HepG2 (cell line): ENCODE measurements around the gene PVALB. TPM values are rescaled to one million over a fixed set of nuclear protein-coding genes. Genes with fewer than 3 reads are reported as not detected.

ENCODE experiments used
- ATAC-seq: fragments of 200-7000 bp; cut with Tn5 transposase; 3 replicates; pipeline ENCODE4 v1.9.1; 2020; ENCODE audit warnings: mild to moderate bottlenecking, moderate library complexity
- BruUV-seq: library from RNA; stranded (reverse); fragments of 400-500 nt; replicated peaks from 2 replicates; lab custom pipeline; 2021; lab: Mats Ljungman, UMichigan
- CTCF ChIA-PET: fragments of 300-600 bp; formaldehyde crosslinking; extraction: SDS; loops from one replicate; lab custom pipeline; 2021; ENCODE audit warnings: low total read pairs, inconsistent platforms, low intra/inter-chr PET ratio; lab: Yijun Ruan, JAX
- POLR2A ChIA-PET: fragments of 350-600 bp; sonication (Branson Sonifier 250); formaldehyde crosslinking; loops from one replicate; lab custom pipeline; 2020; ENCODE audit warnings: antibody characterized with exemption, inconsistent platforms; lab: Yijun Ruan, JAX
- DNase-seq: peaks from one replicate; pipeline ENCODE4 v3.0.0-alpha.2; 2015; ENCODE audit warnings: low spot score
- FAIRE-seq: peaks from 3 replicates; lab custom pipeline; 2011; peaks lifted over from hg19 to GRCh38; lab: Jason Lieb, UNC
- H2AFZ ChIP-seq: one replicate; pipeline ENCODE4 v1.6.1; 2011; ENCODE audit warnings: low read length, inconsistent platforms
- H3K27ac ChIP-seq: fragments of 300-600 bp; 3 replicates; pipeline ENCODE4 v1.8.0; 2011; ENCODE audit warnings: mixed run types, mild to moderate bottlenecking, mixed read lengths, low read length, inconsistent platforms; ENCODE audit not compliant: insufficient read depth; ENCODE audit errors: extremely low read length
- H3K27me3 ChIP-seq, 2 experiments: fragments of 200-600 bp in 1 of 2; 2 replicates in 1 of 2; 3 replicates in 1 of 2; pipeline versions ENCODE4 v1.6.0 to v1.8.0; 2011; ENCODE audit warnings: low read length in 2 of 2, mild to moderate bottlenecking in 2 of 2, moderate library complexity in 2 of 2, inconsistent platforms in 1 of 2; ENCODE audit not compliant: insufficient read depth in 2 of 2, control insufficient read depth in 1 of 2
- H3K36me3 ChIP-seq, 2 experiments: fragments of 200-600 bp in 1 of 2; replicated peaks in 1 of 2; 2 replicates in 1 of 2; 3 replicates in 1 of 2; pipeline versions ENCODE4 v1.5.1 to v1.8.0; 2011; ENCODE audit warnings: low read length in 2 of 2, inconsistent platforms in 1 of 2; ENCODE audit not compliant: insufficient read depth in 2 of 2, control insufficient read depth in 1 of 2
- H3K4me1 ChIP-seq: 2 replicates; pipeline ENCODE4 v1.5.1; 2012; ENCODE audit warnings: low read length, inconsistent platforms; ENCODE audit not compliant: insufficient read depth
- H3K4me2 ChIP-seq: 2 replicates; pipeline ENCODE4 v1.6.0; 2011; ENCODE audit warnings: low read depth, low read length, inconsistent platforms
- H3K4me3 ChIP-seq, 3 experiments: fragments of 200-600 bp in 1 of 3; sonication (generic), shearing (Covaris generic) in 1 of 3; replicated peaks in 1 of 3; 2 replicates each; pipeline ENCODE4 v1.5.1; 2011 to 2016; ENCODE audit warnings: low read length in 3 of 3, inconsistent platforms in 2 of 3, low read depth in 2 of 3, mild to moderate bottlenecking in 2 of 3, control low read depth in 1 of 3, mixed read lengths in 1 of 3; ENCODE audit not compliant: insufficient read depth in 1 of 3
- H3K79me2 ChIP-seq: one replicate; pipeline ENCODE4 v1.6.1; 2011; ENCODE audit warnings: low read length, inconsistent platforms; ENCODE audit not compliant: insufficient read depth
- H3K9ac ChIP-seq: 2 replicates; pipeline ENCODE4 v1.6.0; 2011; ENCODE audit warnings: mild to moderate bottlenecking, low read depth, low read length, inconsistent platforms; ENCODE audit not compliant: insufficient read depth
- H3K9me3 ChIP-seq: 2 replicates; pipeline ENCODE4 v1.5.1; 2012; ENCODE audit warnings: mild to moderate bottlenecking, low read length
- H4K20me1 ChIP-seq: 2 replicates; pipeline ENCODE4 v1.6.0; 2011; ENCODE audit warnings: inconsistent platforms, mild to moderate bottlenecking, low read length, moderate library complexity; ENCODE audit not compliant: insufficient read depth
- SP2 ChIP-seq: sonication (generic); formaldehyde crosslinking; IDR thresholded peaks from 2 replicates; pipeline ENCODE4 v1.5.1; 2020; ENCODE audit warnings: mild to moderate bottlenecking, missing genetic modification reagents
- STAG1 ChIP-seq: sonication (generic); formaldehyde crosslinking; IDR thresholded peaks from 2 replicates; pipeline ENCODE4 v1.4.0; 2020; ENCODE audit warnings: missing genetic modification reagents
- ZNF232 ChIP-seq: sonication (generic); formaldehyde crosslinking; IDR thresholded peaks from 2 replicates; pipeline ENCODE4 v1.4.0; 2020; ENCODE audit warnings: missing genetic modification reagents, borderline replicate concordance
- ZNF383 ChIP-seq: sonication (generic); formaldehyde crosslinking; IDR thresholded peaks from 2 replicates; pipeline ENCODE4 v1.4.0; 2020; ENCODE audit warnings: missing genetic modification reagents, mild to moderate bottlenecking, borderline replicate concordance
- ZNF749 ChIP-seq: sonication (generic); formaldehyde crosslinking; IDR thresholded peaks from 2 replicates; pipeline ENCODE4 v1.8.0; 2022; ENCODE audit warnings: mild to moderate bottlenecking, missing genetic modification reagents, moderate library complexity, borderline replicate concordance
- ZNF883 ChIP-seq: sonication (generic); formaldehyde crosslinking; IDR thresholded peaks from 2 replicates; pipeline ENCODE4 v1.5.1; 2020; ENCODE audit warnings: mild to moderate bottlenecking, missing genetic modification reagents; ENCODE audit errors: not compliant biosample characterization
- WGBS: methylation state at CpG from one replicate; pipeline ENCODE4 v1.1.6; 2017; ENCODE audit warnings: low lambda C conversion rate; 5-methylcytosine and 5-hydroxymethylcytosine counted together
- in situ Hi-C: cut with HindIII; loops from 2 replicates; pipeline ENCODE4 v1.10.0; 2017; ENCODE audit warnings: low pct_unique_long_range_greater_than_20kb; ENCODE audit not compliant: extremely low pct_ligation_motif_present
- intact Hi-C: fragments of 100-400 bp; cut with micrococcal nuclease; formaldehyde crosslinking; loops from one replicate; pipeline ENCODE4 v1.10.0; 2022; ENCODE audit not compliant: unreplicated experiment
- polyA plus RNA-seq, 8 experiments: library from polyadenylated mRNA; depleted of rRNA in 3 of 8; stranded (reverse) in 7 of 8; unstranded in 1 of 8; fragments of >200 nt; fragmentation: Illumina TruSeq in 4 of 8; extraction: Trizol in 4 of 8; gene quantifications; 2 replicates each; pipeline versions ENCODE4 v1.2.1 to v1.2.3, GENCODE V29; 2011 to 2016; ENCODE audit warnings: low read depth in 4 of 8, missing spikeins in 1 of 8, mixed read lengths in 1 of 8; ENCODE audit not compliant: insufficient read depth in 1 of 8
- total RNA-seq, 5 experiments: library from RNA; depleted of rRNA; stranded (reverse); fragments of >200 nt; fragmentation: Illumina TruSeq; extraction: Trizol; gene quantifications; 2 replicates each; pipeline ENCODE4 v1.2.3, GENCODE V29; 2016; ENCODE audit warnings: low read depth in 1 of 5
- TF ChIP-seq, protein P1 (sequence below): sonication (generic); formaldehyde crosslinking; IDR thresholded peaks from 2 replicates; pipeline ENCODE4 v1.5.1; 2020; ENCODE audit warnings: mild to moderate bottlenecking, missing genetic modification reagents, moderate library complexity
- TF ChIP-seq, protein P2 (sequence below): sonication (generic); formaldehyde crosslinking; IDR thresholded peaks from 2 replicates; pipeline ENCODE4 v1.4.0; 2020; ENCODE audit warnings: low read depth, missing genetic modification reagents
- TF ChIP-seq, protein P3 (sequence below): sonication (generic); formaldehyde crosslinking; IDR thresholded peaks from 2 replicates; pipeline ENCODE4 v1.8.1; 2023; ENCODE audit warnings: mild to moderate bottlenecking, missing genetic modification reagents
- TF ChIP-seq, protein P4 (sequence below): sonication (generic); formaldehyde crosslinking; IDR thresholded peaks from 2 replicates; pipeline ENCODE4 v1.5.1; 2020; ENCODE audit warnings: missing genetic modification reagents, mild to moderate bottlenecking, borderline replicate concordance

PVALB gene
- total and polyA plus RNA-seq, 2 of the 13 experiments (the other 11 are each of a cell fraction or from before 2014, with no cell fraction given): not detected

- WGBS: 28% methylated on average over 11 of the region's 14 CpGs
- no peak; the same call in 2 of the 3 replicates for ATAC-seq
- Histone ChIP-seq H4K20me1 (no peaks in the 10 kb centered on the region), H3K36me3 (no peaks in the 10 kb centered on the region), H3K4me1 (no peaks in the 10 kb centered on the region), H3K79me2 (no peaks in the 10 kb centered on the region), H3K27me3 (peaks cover 1 to 48% of the 10 kb centered on the region in 2 experiments; a peak in 4 of 5 replicates), H3K9me3 (no peaks in the 10 kb centered on the region), H2AFZ (no peak overlapping the region), H3K9ac (no peak overlapping the region), H3K27ac (no peak overlapping the region), H3K4me2 (no peak overlapping the region), H3K4me3 (no peak overlapping the region)
- ChIA-PET CTCF (no interaction called here), POLR2A (no interaction called here)
- no peak for DNase-seq
- no TSS peak for BruUV-seq
- in situ Hi-C loops (loop anchor here (10.0 kb wide), 1 partner anchor 125 kb away; no protein-coding TSS in a partner anchor), intact Hi-C loops (no loop called here)
- TF ChIP-seq, protein P1, sequence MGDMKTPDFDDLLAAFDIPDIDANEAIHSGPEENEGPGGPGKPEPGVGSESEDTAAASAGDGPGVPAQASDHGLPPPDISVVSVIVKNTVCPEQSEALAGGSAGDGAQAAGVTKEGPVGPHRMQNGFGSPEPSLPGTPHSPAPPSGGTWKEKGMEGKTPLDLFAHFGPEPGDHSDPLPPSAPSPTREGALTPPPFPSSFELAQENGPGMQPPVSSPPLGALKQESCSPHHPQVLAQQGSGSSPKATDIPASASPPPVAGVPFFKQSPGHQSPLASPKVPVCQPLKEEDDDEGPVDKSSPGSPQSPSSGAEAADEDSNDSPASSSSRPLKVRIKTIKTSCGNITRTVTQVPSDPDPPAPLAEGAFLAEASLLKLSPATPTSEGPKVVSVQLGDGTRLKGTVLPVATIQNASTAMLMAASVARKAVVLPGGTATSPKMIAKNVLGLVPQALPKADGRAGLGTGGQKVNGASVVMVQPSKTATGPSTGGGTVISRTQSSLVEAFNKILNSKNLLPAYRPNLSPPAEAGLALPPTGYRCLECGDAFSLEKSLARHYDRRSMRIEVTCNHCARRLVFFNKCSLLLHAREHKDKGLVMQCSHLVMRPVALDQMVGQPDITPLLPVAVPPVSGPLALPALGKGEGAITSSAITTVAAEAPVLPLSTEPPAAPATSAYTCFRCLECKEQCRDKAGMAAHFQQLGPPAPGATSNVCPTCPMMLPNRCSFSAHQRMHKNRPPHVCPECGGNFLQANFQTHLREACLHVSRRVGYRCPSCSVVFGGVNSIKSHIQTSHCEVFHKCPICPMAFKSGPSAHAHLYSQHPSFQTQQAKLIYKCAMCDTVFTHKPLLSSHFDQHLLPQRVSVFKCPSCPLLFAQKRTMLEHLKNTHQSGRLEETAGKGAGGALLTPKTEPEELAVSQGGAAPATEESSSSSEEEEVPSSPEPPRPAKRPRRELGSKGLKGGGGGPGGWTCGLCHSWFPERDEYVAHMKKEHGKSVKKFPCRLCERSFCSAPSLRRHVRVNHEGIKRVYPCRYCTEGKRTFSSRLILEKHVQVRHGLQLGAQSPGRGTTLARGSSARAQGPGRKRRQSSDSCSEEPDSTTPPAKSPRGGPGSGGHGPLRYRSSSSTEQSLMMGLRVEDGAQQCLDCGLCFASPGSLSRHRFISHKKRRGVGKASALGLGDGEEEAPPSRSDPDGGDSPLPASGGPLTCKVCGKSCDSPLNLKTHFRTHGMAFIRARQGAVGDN (CRISPR knock-in tag): no peak
- no peak for TF ChIP-seq ZNF883 (CRISPR knock-in tag)
- TF ChIP-seq ZNF749 (CRISPR knock-in tag): no peak
- TF ChIP-seq ZNF383 (CRISPR knock-in tag): no peak
- TF ChIP-seq, protein P2, sequence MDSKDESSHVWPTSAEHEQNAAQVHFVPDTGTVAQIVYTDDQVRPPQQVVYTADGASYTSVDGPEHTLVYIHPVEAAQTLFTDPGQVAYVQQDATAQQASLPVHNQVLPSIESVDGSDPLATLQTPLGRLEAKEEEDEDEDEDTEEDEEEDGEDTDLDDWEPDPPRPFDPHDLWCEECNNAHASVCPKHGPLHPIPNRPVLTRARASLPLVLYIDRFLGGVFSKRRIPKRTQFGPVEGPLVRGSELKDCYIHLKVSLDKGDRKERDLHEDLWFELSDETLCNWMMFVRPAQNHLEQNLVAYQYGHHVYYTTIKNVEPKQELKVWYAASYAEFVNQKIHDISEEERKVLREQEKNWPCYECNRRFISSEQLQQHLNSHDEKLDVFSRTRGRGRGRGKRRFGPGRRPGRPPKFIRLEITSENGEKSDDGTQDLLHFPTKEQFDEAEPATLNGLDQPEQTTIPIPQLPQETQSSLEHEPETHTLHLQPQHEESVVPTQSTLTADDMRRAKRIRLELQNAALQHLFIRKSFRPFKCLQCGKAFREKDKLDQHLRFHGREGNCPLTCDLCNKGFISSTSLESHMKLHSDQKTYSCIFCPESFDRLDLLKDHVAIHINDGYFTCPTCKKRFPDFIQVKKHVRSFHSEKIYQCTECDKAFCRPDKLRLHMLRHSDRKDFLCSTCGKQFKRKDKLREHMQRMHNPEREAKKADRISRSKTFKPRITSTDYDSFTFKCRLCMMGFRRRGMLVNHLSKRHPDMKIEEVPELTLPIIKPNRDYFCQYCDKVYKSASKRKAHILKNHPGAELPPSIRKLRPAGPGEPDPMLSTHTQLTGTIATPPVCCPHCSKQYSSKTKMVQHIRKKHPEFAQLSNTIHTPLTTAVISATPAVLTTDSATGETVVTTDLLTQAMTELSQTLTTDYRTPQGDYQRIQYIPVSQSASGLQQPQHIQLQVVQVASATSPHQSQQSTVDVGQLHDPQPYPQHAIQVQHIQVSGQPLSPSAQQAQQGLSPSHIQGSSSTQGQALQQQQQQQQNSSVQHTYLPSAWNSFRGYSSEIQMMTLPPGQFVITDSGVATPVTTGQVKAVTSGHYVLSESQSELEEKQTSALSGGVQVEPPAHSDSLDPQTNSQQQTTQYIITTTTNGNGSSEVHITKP (CRISPR knock-in tag): no peak
- no peak for TF ChIP-seq ZNF232 (CRISPR knock-in tag)
- TF ChIP-seq, protein P3, sequence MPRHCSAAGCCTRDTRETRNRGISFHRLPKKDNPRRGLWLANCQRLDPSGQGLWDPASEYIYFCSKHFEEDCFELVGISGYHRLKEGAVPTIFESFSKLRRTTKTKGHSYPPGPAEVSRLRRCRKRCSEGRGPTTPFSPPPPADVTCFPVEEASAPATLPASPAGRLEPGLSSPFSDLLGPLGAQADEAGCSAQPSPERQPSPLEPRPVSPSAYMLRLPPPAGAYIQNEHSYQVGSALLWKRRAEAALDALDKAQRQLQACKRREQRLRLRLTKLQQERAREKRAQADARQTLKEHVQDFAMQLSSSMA (CRISPR knock-in tag): no peak
- no peak for TF ChIP-seq STAG1 (CRISPR knock-in tag)
- TF ChIP-seq SP2 (CRISPR knock-in tag): no peak
- TF ChIP-seq, protein P4, sequence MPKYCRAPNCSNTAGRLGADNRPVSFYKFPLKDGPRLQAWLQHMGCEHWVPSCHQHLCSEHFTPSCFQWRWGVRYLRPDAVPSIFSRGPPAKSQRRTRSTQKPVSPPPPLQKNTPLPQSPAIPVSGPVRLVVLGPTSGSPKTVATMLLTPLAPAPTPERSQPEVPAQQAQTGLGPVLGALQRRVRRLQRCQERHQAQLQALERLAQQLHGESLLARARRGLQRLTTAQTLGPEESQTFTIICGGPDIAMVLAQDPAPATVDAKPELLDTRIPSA: no peak
- FAIRE-seq: no peak
Measured at GRCh38 chr22:36850056-36850455, 33.2 kb upstream of the PVALB start.
